WTC11 (cell line): ENCODE measurements around the gene RSPH10B2.
"Not testable (repeated sequence)": the region's sequence is repeated elsewhere in the genome, so short reads cannot be mapped to it uniquely, and the experiment has no call there.

Experiments
- CTCF ChIP-seq: fragments of 200-600 bp; IDR thresholded peaks from 2 replicates; pipeline ENCODE4 v1.8.0; 2022; ENCODE audit warnings: antibody characterized with exemption
- E2F5 ChIP-seq: sonication (generic); formaldehyde crosslinking; IDR thresholded peaks from 2 replicates; pipeline ENCODE4 v1.8.1; 2022; ENCODE audit warnings: mild to moderate bottlenecking, moderate library complexity, missing genetic modification reagents
- ETV6 ChIP-seq: sonication (generic); formaldehyde crosslinking; IDR thresholded peaks from 2 replicates; pipeline ENCODE4 v1.8.1; 2022; ENCODE audit warnings: mild to moderate bottlenecking, missing genetic modification reagents
- FOXJ3 ChIP-seq: sonication (generic); formaldehyde crosslinking; IDR thresholded peaks from 2 replicates; pipeline ENCODE4 v1.9.0; 2021; ENCODE audit warnings: missing genetic modification reagents, mild to moderate bottlenecking, borderline replicate concordance
- IRF1 ChIP-seq: sonication (generic); formaldehyde crosslinking; IDR thresholded peaks from 2 replicates; pipeline ENCODE4 v1.8.0; 2023; ENCODE audit warnings: missing genetic modification reagents
- JUN ChIP-seq: sonication (generic); formaldehyde crosslinking; IDR thresholded peaks from 2 replicates; pipeline ENCODE4 v1.8.0; 2023; ENCODE audit warnings: mild to moderate bottlenecking, missing genetic modification reagents
- MAX ChIP-seq: sonication (generic); formaldehyde crosslinking; IDR thresholded peaks from 2 replicates; pipeline ENCODE4 v1.8.0; 2022; ENCODE audit warnings: mild to moderate bottlenecking, missing genetic modification reagents
- MLX ChIP-seq: sonication (generic); formaldehyde crosslinking; IDR thresholded peaks from 2 replicates; pipeline ENCODE4 v1.8.1; 2023; ENCODE audit warnings: mild to moderate bottlenecking, missing genetic modification reagents, moderate library complexity
- NR2C2 ChIP-seq: sonication (generic); formaldehyde crosslinking; IDR thresholded peaks from 2 replicates; pipeline ENCODE4 v1.8.0; 2022; ENCODE audit warnings: mild to moderate bottlenecking, missing genetic modification reagents
- TEAD4 ChIP-seq: sonication (generic); formaldehyde crosslinking; IDR thresholded peaks from 2 replicates; pipeline ENCODE4 v1.8.0; 2022; ENCODE audit warnings: mild to moderate bottlenecking, missing genetic modification reagents
- ZNF121 ChIP-seq: sonication (generic); formaldehyde crosslinking; IDR thresholded peaks from 2 replicates; pipeline ENCODE4 v1.8.0; 2023; ENCODE audit warnings: missing genetic modification reagents
- ZNF263 ChIP-seq: sonication (generic); formaldehyde crosslinking; IDR thresholded peaks from 2 replicates; pipeline ENCODE4 v1.8.1; 2022; ENCODE audit warnings: low read depth, mild to moderate bottlenecking, moderate library complexity, missing genetic modification reagents
- ZNF512 ChIP-seq: sonication (generic); formaldehyde crosslinking; IDR thresholded peaks from 2 replicates; pipeline ENCODE4 v1.8.1; 2022; ENCODE audit warnings: missing genetic modification reagents, borderline replicate concordance

- not testable (repeated sequence) for TF ChIP-seq MLX (CRISPR knock-in tag); CTCF; FOXJ3 (CRISPR knock-in tag); IRF1 (CRISPR knock-in tag); JUN (CRISPR knock-in tag); NR2C2 (CRISPR knock-in tag); ZNF121 (CRISPR knock-in tag); TEAD4; E2F5 (CRISPR knock-in tag); ZNF512 (CRISPR knock-in tag); ETV6 (CRISPR knock-in tag); ZNF263 (CRISPR knock-in tag); MAX (CRISPR knock-in tag)
These were observed 75.7 kb downstream of the RSPH10B2 start for GRCh38 chr7:6829616-6830015.
